Thymus (tissue), 11 donors: ENCODE results near the gene SAMHD1. TPM values are rescaled to one million over a fixed set of nuclear protein-coding genes. Genes with fewer than 3 reads are reported as not detected.
"Not testable (repeated sequence)": the region's sequence is repeated elsewhere in the genome, so short reads cannot be mapped to it uniquely, and the experiment has no call there.

Source experiments
- DNase-seq, 9 donors: peaks; one replicate each; pipeline ENCODE4 v3.0.0-alpha.2; 2013; ENCODE audit warnings: low spot score in 9 of 9, low read depth in 6 of 9, missing footprints in 1 of 9
- H3K27ac ChIP-seq, 2 donors: one replicate each; pipeline ENCODE4 v1.5.1; 2013; ENCODE audit warnings: control low read depth in 1 of 2, low read depth in 1 of 2, low read length in 1 of 2, mild to moderate bottlenecking in 1 of 2, moderate library complexity in 1 of 2
- H3K27me3 ChIP-seq, 2 donors: one replicate each; pipeline ENCODE4 v1.5.1; 2013; ENCODE audit warnings: low read length in 1 of 2; ENCODE audit not compliant: control insufficient read depth in 2 of 2, insufficient read depth in 1 of 2
- H3K36me3 ChIP-seq, 2 donors: one replicate each; pipeline ENCODE4 v1.5.1; 2013; ENCODE audit warnings: low read length in 1 of 2, mild to moderate bottlenecking in 1 of 2, moderate library complexity in 1 of 2; ENCODE audit not compliant: control insufficient read depth in 2 of 2, insufficient read depth in 2 of 2
- H3K4me1 ChIP-seq, 2 donors: one replicate each; pipeline ENCODE4 v1.5.1; 2013; ENCODE audit warnings: low read length in 2 of 2; ENCODE audit not compliant: control insufficient read depth in 2 of 2, insufficient read depth in 2 of 2
- H3K4me3 ChIP-seq, 2 donors: one replicate each; pipeline ENCODE4 v1.5.1; 2013; ENCODE audit warnings: low read length in 2 of 2, control low read depth in 1 of 2, mild to moderate bottlenecking in 1 of 2
- H3K9me3 ChIP-seq, 2 donors: one replicate each; pipeline ENCODE4 v1.5.1; 2013; ENCODE audit warnings: low read length in 1 of 2, mild to moderate bottlenecking in 1 of 2; ENCODE audit not compliant: control insufficient read depth in 2 of 2, insufficient read depth in 1 of 2
- WGBS: extraction: QIAGEN DNeasy Blood & Tissue Kit; methylation state at CpG from one replicate; pipeline ENCODE4 v1.1.7; 2013; 5-methylcytosine and 5-hydroxymethylcytosine counted together
- polyA plus RNA-seq: library from polyadenylated mRNA; stranded (reverse); fragments of 200-250 nt; gene quantifications from one replicate; pipeline ENCODE4 v1.2.3, GENCODE V29; 2013
- total RNA-seq: library from RNA; stranded (reverse); fragments of 120-200 nt; gene quantifications from one replicate; pipeline ENCODE4 v1.2.4, GENCODE V29; 2013
- donor health status: healthy.

SAMHD1 gene
- total and polyA plus RNA-seq, 2 donors: 45.3 to 86.2 TPM

DNA sequence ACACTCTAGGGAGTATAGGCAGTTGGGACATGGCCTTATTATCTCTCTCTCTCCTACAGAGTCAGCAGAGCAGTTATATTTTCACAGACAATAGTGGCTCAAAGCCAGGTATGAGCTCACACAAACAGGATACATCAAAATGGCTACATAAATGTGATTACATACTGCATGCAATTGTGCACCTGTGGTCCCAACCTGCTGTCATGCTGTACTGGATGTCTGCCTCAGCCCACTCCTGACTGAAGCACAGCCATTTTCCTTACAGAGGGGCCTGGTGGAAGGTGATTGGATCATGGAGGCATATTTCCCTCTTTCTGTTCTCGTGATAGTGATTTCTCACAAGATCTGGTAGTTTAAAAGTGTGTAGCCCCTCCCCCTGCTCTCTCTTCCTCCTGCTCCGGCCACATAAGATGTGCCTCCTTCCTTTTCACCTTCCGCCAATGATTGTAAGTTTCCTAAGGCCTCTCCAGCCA lies 37.0 kb upstream of the SAMHD1 start:
- Histone ChIP-seq H3K27me3 (no peaks in the 10 kb centered on the region), H3K27ac (peak overlapping the region; percentile 37 to 66), H3K4me1 (peaks cover 3 to 9% of the 10 kb centered on the region in 2 donors), H3K36me3 (no peaks in the 10 kb centered on the region), H3K9me3 (peaks cover 0 to 2% of the 10 kb centered on the region in 2 donors), H3K4me3 (no peak overlapping the region)
- DNase-seq: peak in 2 of 9 donors; percentile 12 to 50
- 78% methylated on average over 3 of the region's 3 CpGs for WGBS

GRCh38 chr20:36984257-36984638 lies 32.7 kb upstream of the SAMHD1 start:
- WGBS: 92% methylated on average over 6 of the region's 6 CpGs
- DNase-seq: no peak
- H3K27me3 ChIP-seq: no peaks in the 10 kb centered on the region

GRCh38 chr20:36975099-36975818 lies 23.8 kb upstream of the SAMHD1 start:
- H3K4me1 ChIP-seq: peaks cover 9 to 22% of the 10 kb centered on the region in 2 donors
- WGBS: 35% methylated on average over 3 of the region's 3 CpGs
- peak in 4 of 9 donors; percentile 60 to 83 (median 64) for DNase-seq
- peak overlapping the region; percentile 75 to 79 for H3K27ac ChIP-seq
- H3K4me3 ChIP-seq: no peak overlapping the region
- no peaks in the 10 kb centered on the region for H3K27me3 ChIP-seq
- H3K36me3 ChIP-seq: peaks cover 0 to 3% of the 10 kb centered on the region in 2 donors
- peaks cover 0 to 4% of the 10 kb centered on the region in 2 donors for H3K9me3 ChIP-seq

More at GRCh38 chr20:36984257-36984638, 32.7 kb upstream of the SAMHD1 start:
- Histone ChIP-seq H3K9me3 (no peaks in the 10 kb centered on the region), H3K4me3 (no peak overlapping the region), H3K4me1 (peaks cover 3 to 9% of the 10 kb centered on the region in 2 donors), H3K36me3 (no peaks in the 10 kb centered on the region), H3K27ac (no peak overlapping the region)

DNA sequence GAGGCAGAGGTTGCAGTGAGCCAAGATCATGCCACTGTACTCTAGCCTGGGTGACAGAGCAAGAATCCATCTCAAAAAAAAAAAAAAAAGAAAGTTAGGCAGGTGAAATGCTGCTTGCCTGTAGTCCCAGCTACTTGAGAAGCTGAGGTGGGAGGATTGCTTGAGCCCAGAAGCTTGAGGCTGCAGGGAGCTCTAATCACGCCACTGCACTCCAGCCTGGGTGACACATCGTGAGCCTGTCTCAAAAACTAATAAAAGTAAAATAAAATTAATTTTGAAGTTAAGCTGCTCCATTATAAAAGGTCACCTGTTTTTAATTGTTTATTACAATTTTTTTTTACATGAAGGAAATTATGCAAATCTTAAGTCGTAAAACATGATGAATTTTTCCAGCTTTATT lies 23.2 kb upstream of the SAMHD1 start:
- H3K4me1 ChIP-seq: peaks cover 15 to 27% of the 10 kb centered on the region in 2 donors
- no peak overlapping the region for H3K4me3 ChIP-seq
- H3K36me3 ChIP-seq: peaks cover 0 to 3% of the 10 kb centered on the region in 2 donors
- no peaks in the 10 kb centered on the region for H3K27me3 ChIP-seq
- peaks cover 0 to 4% of the 10 kb centered on the region in 2 donors for H3K9me3 ChIP-seq
- 77% methylated on average over 3 of the region's 3 CpGs for WGBS
- peak overlapping the region; percentile 75 to 83 for H3K27ac ChIP-seq
- DNase-seq: no peak

GRCh38 chr20:36971103-36971502 lies 19.6 kb upstream of the SAMHD1 start:
- Histone ChIP-seq H3K27ac (no peak overlapping the region), H3K27me3 (no peaks in the 10 kb centered on the region), H3K9me3 (peaks cover 0 to 4% of the 10 kb centered on the region in 2 donors), H3K36me3 (peaks cover 0 to 3% of the 10 kb centered on the region in 2 donors), H3K4me3 (no peak overlapping the region), H3K4me1 (peaks cover 30 to 52% of the 10 kb centered on the region in 2 donors)
- DNase-seq: no peak
- 81% methylated on average over 1 of the region's 1 CpG for WGBS

GRCh38 chr20:36969478-36970186 lies 18.1 kb upstream of the SAMHD1 start:
- H3K27me3 ChIP-seq: no peaks in the 10 kb centered on the region
- peaks cover 0 to 4% of the 10 kb centered on the region in 2 donors for H3K9me3 ChIP-seq
- no peak overlapping the region for H3K4me3 ChIP-seq
- 72% methylated on average over 10 of the region's 10 CpGs for WGBS
- peaks cover 0 to 3% of the 10 kb centered on the region in 2 donors for H3K36me3 ChIP-seq
- peak overlapping the region; percentile 69 to 74 for H3K27ac ChIP-seq
- peaks cover 30 to 48% of the 10 kb centered on the region in 2 donors for H3K4me1 ChIP-seq
- peak in 2 of 9 donors; percentile 44 to 72 for DNase-seq

- Histone ChIP-seq H3K36me3 (peaks cover 0 to 3% of the 10 kb centered on the region in 2 donors), H3K27ac (peak overlapping the region; percentile 69 to 74)
- WGBS: 98% methylated on average over 4 of the region's 4 CpGs
Observed at GRCh38 chr20:36969051-36969450, 17.5 kb upstream of the SAMHD1 start.

GRCh38 chr20:36967636-36968035 lies 16.1 kb upstream of the SAMHD1 start:
- Histone ChIP-seq H3K4me1 (peaks cover 30 to 38% of the 10 kb centered on the region in 2 donors), H3K36me3 (peaks cover 0 to 3% of the 10 kb centered on the region in 2 donors), H3K4me3 (no peak overlapping the region), H3K27me3 (no peaks in the 10 kb centered on the region), H3K27ac (no peak overlapping the region), H3K9me3 (peaks cover 3 to 12% of the 10 kb centered on the region in 2 donors)
- DNase-seq: peak in 2 of 9 donors; percentile 28 to 61
- WGBS: 32% methylated on average over 5 of the region's 5 CpGs

More at GRCh38 chr20:36969051-36969450, 17.5 kb upstream of the SAMHD1 start:
- Histone ChIP-seq H3K4me3 (no peak overlapping the region), H3K27me3 (no peaks in the 10 kb centered on the region), H3K4me1 (peaks cover 30 to 42% of the 10 kb centered on the region in 2 donors), H3K9me3 (peaks cover 0 to 4% of the 10 kb centered on the region in 2 donors)
- DNase-seq: no peak

DNA sequence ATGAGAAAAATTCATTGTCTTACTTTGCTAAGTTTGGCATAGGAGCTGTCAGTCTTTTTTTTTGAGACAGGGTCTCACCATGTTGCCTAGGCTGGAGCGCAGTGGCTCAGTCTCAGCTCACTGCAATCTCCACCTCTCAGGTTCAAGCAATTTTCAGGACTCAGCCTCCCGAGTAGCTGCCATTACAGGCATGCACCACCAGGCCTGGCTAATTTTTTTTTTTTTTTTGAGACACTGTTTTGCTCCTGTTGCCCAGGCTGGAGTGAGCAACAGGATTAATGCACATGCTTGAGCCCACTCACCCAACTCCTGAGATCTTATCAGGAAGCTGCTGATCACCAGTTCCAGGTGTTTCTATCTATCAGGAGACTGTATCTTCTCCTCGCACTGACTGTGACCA lies 15.5 kb upstream of the SAMHD1 start:
- not testable (repeated sequence) for H3K27me3 ChIP-seq, H3K4me3 ChIP-seq, H3K27ac ChIP-seq, DNase-seq, H3K36me3 ChIP-seq
- WGBS: 90% methylated on average over 3 of the region's 3 CpGs
- H3K9me3 ChIP-seq: peaks cover 3 to 18% of the 10 kb centered on the region in 2 donors
- peaks cover 30 to 38% of the 10 kb centered on the region in 2 donors for H3K4me1 ChIP-seq
